H9 (cell line): Measurements from ENCODE around the gene TAF10. TPM values are rescaled to one million over a fixed set of nuclear protein-coding genes. Genes with fewer than 3 reads are reported as not detected.

Experiments
- DNase-seq: peaks from one replicate; pipeline ENCODE4 v3.0.0-alpha.2; 2017
- H2AFZ ChIP-seq: one replicate; pipeline ENCODE4 v1.6.1; 2013; ENCODE audit warnings: mild to moderate bottlenecking, low read length, control low read depth, moderate library complexity
- H2AK5ac ChIP-seq: 2 replicates; pipeline ENCODE4 v1.6.1; 2013; ENCODE audit warnings: low read length, control low read depth, mixed read lengths; ENCODE audit not compliant: insufficient read length
- H2BK120ac ChIP-seq: one replicate; pipeline ENCODE4 v1.6.1; 2013; ENCODE audit warnings: low read depth, mild to moderate bottlenecking, low read length, control low read depth, inconsistent platforms; ENCODE audit not compliant: poor library complexity, severe bottlenecking
- H2BK12ac ChIP-seq: 2 replicates; pipeline ENCODE4 v1.6.1; 2013; ENCODE audit warnings: low read length, control low read depth, mixed read lengths, low read depth; ENCODE audit not compliant: insufficient read length
- H2BK15ac ChIP-seq: 2 replicates; pipeline ENCODE4 v1.6.1; 2013; ENCODE audit warnings: low read depth, low read length, control low read depth
- H2BK20ac ChIP-seq: one replicate; pipeline ENCODE4 v1.6.1; 2013; ENCODE audit warnings: low read depth, mild to moderate bottlenecking, low read length, control low read depth, inconsistent platforms; ENCODE audit not compliant: poor library complexity, severe bottlenecking
- H2BK5ac ChIP-seq: 2 replicates; pipeline ENCODE4 v1.6.1; 2013; ENCODE audit warnings: low read length, control low read depth, mixed read lengths; ENCODE audit not compliant: insufficient read length
- H3K14ac ChIP-seq: 2 replicates; pipeline ENCODE4 v1.6.1; 2013; ENCODE audit warnings: low read length, control low read depth; ENCODE audit not compliant: insufficient read depth
- H3K18ac ChIP-seq: 2 replicates; pipeline ENCODE4 v1.6.1; 2013; ENCODE audit warnings: low read depth, mild to moderate bottlenecking, mixed read lengths, low read length, control low read depth; ENCODE audit not compliant: insufficient read length
- H3K23ac ChIP-seq: 2 replicates; pipeline ENCODE4 v1.6.1; 2013; ENCODE audit warnings: low read length, control low read depth, mixed read lengths, low read depth; ENCODE audit not compliant: insufficient read length
- H3K23me2 ChIP-seq: 2 replicates; pipeline ENCODE4 v1.6.1; 2013; ENCODE audit warnings: low read depth, mild to moderate bottlenecking, mixed read lengths, low read length, control low read depth; ENCODE audit not compliant: insufficient read length, poor library complexity, severe bottlenecking
- H3K27ac ChIP-seq: 2 replicates; pipeline ENCODE4 v1.5.1; 2013; ENCODE audit warnings: low read length, control low read depth, mixed read lengths, low read depth; ENCODE audit not compliant: insufficient read length
- H3K27me3 ChIP-seq: 2 replicates; pipeline ENCODE4 v1.6.1; 2013; ENCODE audit warnings: low read length, control low read depth, inconsistent platforms; ENCODE audit not compliant: insufficient read depth
- H3K4ac ChIP-seq: 2 replicates; pipeline ENCODE4 v1.6.1; 2013; ENCODE audit warnings: low read depth, mild to moderate bottlenecking, control low read depth, inconsistent platforms, low read length, moderate library complexity
- H3K4me1 ChIP-seq: 2 replicates; pipeline ENCODE4 v1.6.1; 2013; ENCODE audit warnings: low read length, control low read depth, inconsistent platforms; ENCODE audit not compliant: insufficient read depth
- H3K4me2 ChIP-seq: 2 replicates; pipeline ENCODE4 v1.6.1; 2013; ENCODE audit warnings: low read length, control low read depth, mixed read lengths; ENCODE audit not compliant: insufficient read length, insufficient read depth
- H3K56ac ChIP-seq: 2 replicates; pipeline ENCODE4 v1.6.1; 2013; ENCODE audit warnings: low read depth, mild to moderate bottlenecking, mixed read lengths, low read length, control low read depth; ENCODE audit not compliant: insufficient read length
- H3K79me1 ChIP-seq: 2 replicates; pipeline ENCODE4 v1.6.1; 2013; ENCODE audit warnings: low read depth, mild to moderate bottlenecking, moderate library complexity, low read length, control low read depth, inconsistent platforms; ENCODE audit not compliant: insufficient read depth, poor library complexity, severe bottlenecking
- H3K79me2 ChIP-seq: 2 replicates; pipeline ENCODE4 v1.6.1; 2013; ENCODE audit warnings: low read length, control low read depth, inconsistent platforms; ENCODE audit not compliant: insufficient read depth
- H3K9ac ChIP-seq: 2 replicates; pipeline ENCODE4 v1.6.1; 2013; ENCODE audit warnings: low read length, control low read depth, mixed read lengths; ENCODE audit not compliant: insufficient read length; ENCODE audit errors: extremely low read depth
- H3K9me3 ChIP-seq: one replicate; pipeline ENCODE4 v1.6.1; 2013; ENCODE audit warnings: low read depth, low read length, inconsistent platforms; ENCODE audit not compliant: control insufficient read depth
- H3T11ph ChIP-seq: one replicate; pipeline ENCODE4 v1.6.1; 2013; ENCODE audit warnings: mild to moderate bottlenecking, low read length, control low read depth, inconsistent platforms
- H4K20me1 ChIP-seq: one replicate; pipeline ENCODE4 v1.6.1; 2013; ENCODE audit not compliant: control insufficient read depth, insufficient read length, insufficient read depth
- H4K5ac ChIP-seq: 2 replicates; pipeline ENCODE4 v1.6.1; 2013; ENCODE audit warnings: low read depth, mild to moderate bottlenecking, mixed read lengths, low read length, control low read depth; ENCODE audit not compliant: insufficient read length
- H4K8ac ChIP-seq: replicated peaks from 2 replicates; pipeline ENCODE4 v1.6.1; 2013; ENCODE audit warnings: low read length, control low read depth, mixed read lengths, low read depth; ENCODE audit not compliant: insufficient read length
- H4K91ac ChIP-seq: 2 replicates; pipeline ENCODE4 v1.6.1; 2013; ENCODE audit warnings: low read depth, mild to moderate bottlenecking, moderate library complexity, mixed read lengths, low read length, control low read depth; ENCODE audit not compliant: insufficient read length
- H3K27ac Mint-ChIP-seq, 3 experiments: 2 replicates in 2 of 3; 3 replicates in 1 of 3; pipeline ENCODE4 v1.8.0; 2020 to 2021; ENCODE audit warnings: mixed read lengths in 3 of 3, mild to moderate bottlenecking in 1 of 3, moderate library complexity in 1 of 3
- H3K27me3 Mint-ChIP-seq: 2 replicates; pipeline ENCODE4 v1.8.0; 2021; ENCODE audit warnings: low read depth, mild to moderate bottlenecking, moderate library complexity, mixed read lengths
- H3K36me3 Mint-ChIP-seq, 3 experiments: 2 replicates in 2 of 3; 3 replicates in 1 of 3; pipeline ENCODE4 v1.8.0; 2020 to 2021; ENCODE audit warnings: low read depth in 3 of 3, mixed read lengths in 3 of 3; ENCODE audit not compliant: insufficient read depth in 1 of 3
- H3K4me1 Mint-ChIP-seq, 2 experiments: 2 replicates each; pipeline ENCODE4 v1.8.0; 2020; ENCODE audit warnings: mixed read lengths in 2 of 2
- H3K4me3 Mint-ChIP-seq, 2 experiments: 2 replicates in 1 of 2; 3 replicates in 1 of 2; pipeline ENCODE4 v1.8.0; 2020 to 2021; ENCODE audit warnings: mild to moderate bottlenecking in 2 of 2, mixed read lengths in 2 of 2, moderate library complexity in 1 of 2
- H3K9me3 Mint-ChIP-seq, 2 experiments: 2 replicates in 1 of 2; 3 replicates in 1 of 2; pipeline ENCODE4 v1.8.0; 2020; ENCODE audit warnings: mild to moderate bottlenecking in 2 of 2, mixed read lengths in 2 of 2, moderate library complexity in 1 of 2
- WGBS: extraction: QIAGEN DNeasy Blood & Tissue Kit; methylation state at CpG from one replicate; pipeline ENCODE4 v1.1.7; 2013; ENCODE audit warnings: missing lambda C conversion rate, low lambda C conversion rate, mixed read lengths; ENCODE audit not compliant: insufficient read length; ENCODE audit errors: extremely low coverage; 5-methylcytosine and 5-hydroxymethylcytosine counted together
- total RNA-seq: library from RNA; stranded (reverse); gene quantifications from 2 replicates; pipeline ENCODE4 v1.2.1, GENCODE V29; 2021
- TF ChIP-seq, protein P1 (sequence below): fragments of 200-600 bp; sonication (generic); conservative IDR thresholded peaks from 3 replicates; pipeline ENCODE4 v1.8.0; 2021; ENCODE audit warnings: antibody characterized with exemption, mild to moderate bottlenecking

The TAF10 gene
- total RNA-seq, 1 experiment from 2014 or later = 198 TPM

DNA sequence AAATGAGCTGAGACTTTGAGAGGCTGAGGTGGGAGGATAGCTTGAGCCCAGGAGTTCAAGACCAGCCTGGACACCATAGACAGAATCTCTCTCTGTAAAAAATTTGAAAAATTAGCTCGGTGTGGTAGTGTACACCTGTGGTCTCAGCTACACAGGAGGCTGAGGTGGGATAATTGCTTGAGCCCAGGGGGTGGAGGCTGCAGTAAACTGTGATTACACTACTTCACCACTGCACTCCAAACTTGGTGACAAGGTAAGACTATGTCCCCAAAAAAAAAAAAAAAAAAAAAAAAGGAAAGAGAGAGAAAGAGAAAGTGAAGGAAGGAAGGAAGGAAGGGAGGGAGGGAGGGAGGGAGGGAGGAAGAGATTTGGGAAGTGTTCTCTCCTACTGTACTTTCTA lies 33.9 kb downstream of the TAF10 start:
- H3K9me3 Mint-ChIP-seq = peaks cover 4% of the 10 kb centered on the region in 2 experiments; a peak in 4 of 5 replicates
- WGBS = no CpG with 5 or more reads among the region's 1 CpG
- H3K9me3 ChIP-seq = no peaks in the 10 kb centered on the region
- H3K4ac ChIP-seq = no peak overlapping the region
- DNase-seq = no peak
- no peak overlapping the region for H3K18ac ChIP-seq
- no peak overlapping the region for H3K27ac ChIP-seq
- no peak overlapping the region for H3K14ac ChIP-seq
- no peak overlapping the region for H3T11ph ChIP-seq
- H2AFZ ChIP-seq = no peak overlapping the region
- no peak overlapping the region for H2BK5ac ChIP-seq
- no peaks in the 10 kb centered on the region for H3K4me1 Mint-ChIP-seq
- H3K27me3 ChIP-seq = no peaks in the 10 kb centered on the region
- no peak overlapping the region for H3K9ac ChIP-seq
- no peak overlapping the region for H3K23ac ChIP-seq
- H2BK20ac ChIP-seq = no peak overlapping the region
- no peak overlapping the region for H2BK12ac ChIP-seq
- H3K27me3 Mint-ChIP-seq = no peaks in the 10 kb centered on the region
- H4K91ac ChIP-seq = no peak overlapping the region
- no peaks in the 10 kb centered on the region for H3K4me1 ChIP-seq
- no peak overlapping the region for H4K8ac ChIP-seq
- no peak overlapping the region for H3K56ac ChIP-seq
- H2BK120ac ChIP-seq = no peak overlapping the region
- H3K27ac Mint-ChIP-seq = no peak overlapping the region
- H2AK5ac ChIP-seq = no peak overlapping the region
- H4K20me1 ChIP-seq = no peaks in the 10 kb centered on the region
- no peaks in the 10 kb centered on the region for H3K23me2 ChIP-seq
- no peak overlapping the region for H3K4me3 Mint-ChIP-seq
- peaks cover 0 to 1% (median under 1%) of the 10 kb centered on the region in 3 experiments; a peak in 1 of 7 replicates for H3K36me3 Mint-ChIP-seq
- no peak overlapping the region for H2BK15ac ChIP-seq
- no peaks in the 10 kb centered on the region for H3K79me2 ChIP-seq
- TF ChIP-seq, protein P1, sequence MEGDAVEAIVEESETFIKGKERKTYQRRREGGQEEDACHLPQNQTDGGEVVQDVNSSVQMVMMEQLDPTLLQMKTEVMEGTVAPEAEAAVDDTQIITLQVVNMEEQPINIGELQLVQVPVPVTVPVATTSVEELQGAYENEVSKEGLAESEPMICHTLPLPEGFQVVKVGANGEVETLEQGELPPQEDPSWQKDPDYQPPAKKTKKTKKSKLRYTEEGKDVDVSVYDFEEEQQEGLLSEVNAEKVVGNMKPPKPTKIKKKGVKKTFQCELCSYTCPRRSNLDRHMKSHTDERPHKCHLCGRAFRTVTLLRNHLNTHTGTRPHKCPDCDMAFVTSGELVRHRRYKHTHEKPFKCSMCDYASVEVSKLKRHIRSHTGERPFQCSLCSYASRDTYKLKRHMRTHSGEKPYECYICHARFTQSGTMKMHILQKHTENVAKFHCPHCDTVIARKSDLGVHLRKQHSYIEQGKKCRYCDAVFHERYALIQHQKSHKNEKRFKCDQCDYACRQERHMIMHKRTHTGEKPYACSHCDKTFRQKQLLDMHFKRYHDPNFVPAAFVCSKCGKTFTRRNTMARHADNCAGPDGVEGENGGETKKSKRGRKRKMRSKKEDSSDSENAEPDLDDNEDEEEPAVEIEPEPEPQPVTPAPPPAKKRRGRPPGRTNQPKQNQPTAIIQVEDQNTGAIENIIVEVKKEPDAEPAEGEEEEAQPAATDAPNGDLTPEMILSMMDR = no peak
- no peak overlapping the region for H3K4me2 ChIP-seq
- H4K5ac ChIP-seq = no peak overlapping the region
- H3K79me1 ChIP-seq = no peaks in the 10 kb centered on the region
